Natural killer cell (primary cell): ENCODE measurements around the gene RHBDD2. TPM values are rescaled to one million over a fixed set of nuclear protein-coding genes. Genes with fewer than 3 reads are reported as not detected.
"Not testable (repeated sequence)": the region's sequence is repeated elsewhere in the genome, so short reads cannot be mapped to it uniquely, and the experiment has no call there.

Source experiments
- ATAC-seq, 3 donors: fragments of 150-1000 bp in 2 of 3; fragments of 200-7000 bp in 1 of 3; cut with Tn5 transposase; 1 replicate in 1 of 3; 2 replicates in 2 of 3; pipeline ENCODE4 v1.10.0; 2021; ENCODE audit warnings: mild to moderate bottlenecking in 2 of 3, moderate library complexity in 2 of 3
- DNase-seq, 2 donors: peaks; one replicate each; pipeline versions ENCODE4 v3.0.0 to v3.0.0-alpha.2; 2013 to 2021; ENCODE audit warnings: mixed read lengths in 1 of 2
- H3K27ac ChIP-seq: one replicate; pipeline ENCODE4 v1.5.1; 2013; ENCODE audit warnings: mild to moderate bottlenecking, low read length
- H3K27me3 ChIP-seq: one replicate; pipeline ENCODE4 v1.6.1; 2013; ENCODE audit warnings: low read length; ENCODE audit not compliant: control insufficient read depth, insufficient read depth
- H3K36me3 ChIP-seq: one replicate; pipeline ENCODE4 v1.6.1; 2013; ENCODE audit warnings: low read length; ENCODE audit not compliant: control insufficient read depth, insufficient read depth
- H3K4me1 ChIP-seq: one replicate; pipeline ENCODE4 v1.6.1; 2013; ENCODE audit warnings: low read length; ENCODE audit not compliant: control insufficient read depth, insufficient read depth
- H3K4me3 ChIP-seq: one replicate; pipeline ENCODE4 v1.5.1; 2013; ENCODE audit warnings: low read length
- H3K9me3 ChIP-seq: one replicate; pipeline ENCODE4 v1.6.1; 2013; ENCODE audit warnings: low read length; ENCODE audit not compliant: control insufficient read depth, insufficient read depth
- H3K27ac Mint-ChIP-seq, 2 donors: one replicate each; pipeline ENCODE4 v1.8.0; 2022; ENCODE audit warnings: mild to moderate bottlenecking in 2 of 2, mixed read lengths in 2 of 2, moderate library complexity in 1 of 2
- H3K27me3 Mint-ChIP-seq, 2 donors: one replicate each; pipeline ENCODE4 v1.8.0; 2022; ENCODE audit warnings: low read depth in 2 of 2, mixed read lengths in 2 of 2
- H3K36me3 Mint-ChIP-seq: one replicate; pipeline ENCODE4 v1.8.0; 2022; ENCODE audit warnings: mixed read lengths
- H3K4me1 Mint-ChIP-seq, 2 donors: one replicate each; pipeline ENCODE4 v1.8.0; 2022; ENCODE audit warnings: mixed read lengths in 2 of 2
- H3K4me3 Mint-ChIP-seq: one replicate; pipeline ENCODE4 v1.8.0; 2022; ENCODE audit warnings: mild to moderate bottlenecking, moderate library complexity, mixed read lengths
- H3K9me3 Mint-ChIP-seq, 2 donors: one replicate each; pipeline ENCODE4 v1.8.0; 2022; ENCODE audit warnings: mixed read lengths in 2 of 2
- CTCF ChIP-seq: fragments of 200-600 bp; IDR thresholded peaks from one replicate; pipeline ENCODE4 v1.8.0; 2022; ENCODE audit warnings: antibody characterized with exemption
- WGBS: methylation state at CpG from one replicate; pipeline ENCODE4 v1.1.7; 2013; ENCODE audit warnings: missing lambda C conversion rate; ENCODE audit not compliant: insufficient coverage; 5-methylcytosine and 5-hydroxymethylcytosine counted together
- intact Hi-C: fragments of 100-400 bp; cut with micrococcal nuclease; formaldehyde crosslinking; loops from one replicate; pipeline ENCODE4 v1.14.2; 2022
- total RNA-seq, 4 donors: library from RNA; stranded (reverse); fragments of 120-200 nt in 1 of 4; gene quantifications; one replicate each; pipeline versions ENCODE4 v1.2.3 to v1.2.4, GENCODE V29; 2013 to 2022

Gene RHBDD2
- total RNA-seq, 3 donors from 2014 or later (not counting 1 experiment from before 2014, with no cell fraction given) = 45.2 to 74.3 (median 61.9) TPM

- Mint-ChIP-seq H3K36me3 (no peaks in the 10 kb centered on the region), H3K4me3 (no peak overlapping the region), H3K9me3 (no peaks in the 10 kb centered on the region), H3K4me1 (no peaks in the 10 kb centered on the region), H3K27ac (no peak overlapping the region), H3K27me3 (peaks cover 4 to 5% of the 10 kb centered on the region in 2 donors)
- WGBS = 53% methylated on average over 5 of the region's 6 CpGs
- TF ChIP-seq CTCF = no peak
- ATAC-seq (peak in 1 of 3 donors; percentile 70), DNase-seq (no peak)
- Histone ChIP-seq H3K4me3 (no peak overlapping the region), H3K27ac (no peak overlapping the region), H3K36me3 (no peaks in the 10 kb centered on the region), H3K4me1 (no peaks in the 10 kb centered on the region), H3K9me3 (no peaks in the 10 kb centered on the region), H3K27me3 (no peaks in the 10 kb centered on the region)
- intact Hi-C loops = no loop called here
Observed at GRCh38 chr7:75856536-75856935, 22.3 kb upstream of the RHBDD2 start.

GRCh38 chr7:75858410-75858809 lies 20.4 kb upstream of the RHBDD2 start:
- ATAC-seq (no peak), DNase-seq (no peak)
- H3K4me1 ChIP-seq = no peaks in the 10 kb centered on the region
- H3K27me3 ChIP-seq = no peaks in the 10 kb centered on the region
- Mint-ChIP-seq H3K27ac (no peak overlapping the region), H3K36me3 (no peaks in the 10 kb centered on the region), H3K4me1 (no peaks in the 10 kb centered on the region), H3K9me3 (no peaks in the 10 kb centered on the region), H3K4me3 (no peak overlapping the region), H3K27me3 (peaks cover 4 to 5% of the 10 kb centered on the region in 2 donors)
- H3K36me3 ChIP-seq = no peaks in the 10 kb centered on the region
- no peaks in the 10 kb centered on the region for H3K9me3 ChIP-seq
- no peak overlapping the region for H3K27ac ChIP-seq
- TF ChIP-seq CTCF = peak; percentile 17
- intact Hi-C loops = no loop called here
- no peak overlapping the region for H3K4me3 ChIP-seq

GRCh38 chr7:75861636-75862035 lies 17.2 kb upstream of the RHBDD2 start:
- intact Hi-C loops = no loop called here
- Histone ChIP-seq H3K27ac (no peak overlapping the region), H3K9me3 (no peaks in the 10 kb centered on the region), H3K36me3 (no peaks in the 10 kb centered on the region), H3K27me3 (no peaks in the 10 kb centered on the region), H3K4me1 (peaks cover 2% of the 10 kb centered on the region), H3K4me3 (no peak overlapping the region)
- H3K36me3 Mint-ChIP-seq = no peaks in the 10 kb centered on the region
- H3K27ac Mint-ChIP-seq = no peak overlapping the region
- H3K9me3 Mint-ChIP-seq = no peaks in the 10 kb centered on the region
- H3K4me1 Mint-ChIP-seq = peaks cover 0 to 6% of the 10 kb centered on the region in 2 donors
- peaks cover 11 to 12% of the 10 kb centered on the region in 2 donors for H3K27me3 Mint-ChIP-seq
- TF ChIP-seq CTCF = no peak
- ATAC-seq = no peak
- no peak for DNase-seq
- H3K4me3 Mint-ChIP-seq = no peak overlapping the region
- WGBS = 74% methylated on average over 3 of the region's 4 CpGs

GRCh38 chr7:75864251-75864650 lies 14.6 kb upstream of the RHBDD2 start:
- H3K4me3 ChIP-seq, H3K4me1 ChIP-seq, H3K27ac ChIP-seq, ATAC-seq, H3K27ac Mint-ChIP-seq, DNase-seq, H3K4me3 Mint-ChIP-seq, H3K9me3 ChIP-seq, H3K27me3 ChIP-seq, intact Hi-C loops, H3K4me1 Mint-ChIP-seq, H3K9me3 Mint-ChIP-seq, H3K36me3 ChIP-seq, H3K36me3 Mint-ChIP-seq: not testable (repeated sequence)
- WGBS = 84% methylated on average over 4 of the region's 4 CpGs
- peaks cover 7 to 11% of the 10 kb centered on the region in 2 donors for H3K27me3 Mint-ChIP-seq
